Measurements from ENCODE around the gene H2BK1.

Gene H2BK1

DNA sequence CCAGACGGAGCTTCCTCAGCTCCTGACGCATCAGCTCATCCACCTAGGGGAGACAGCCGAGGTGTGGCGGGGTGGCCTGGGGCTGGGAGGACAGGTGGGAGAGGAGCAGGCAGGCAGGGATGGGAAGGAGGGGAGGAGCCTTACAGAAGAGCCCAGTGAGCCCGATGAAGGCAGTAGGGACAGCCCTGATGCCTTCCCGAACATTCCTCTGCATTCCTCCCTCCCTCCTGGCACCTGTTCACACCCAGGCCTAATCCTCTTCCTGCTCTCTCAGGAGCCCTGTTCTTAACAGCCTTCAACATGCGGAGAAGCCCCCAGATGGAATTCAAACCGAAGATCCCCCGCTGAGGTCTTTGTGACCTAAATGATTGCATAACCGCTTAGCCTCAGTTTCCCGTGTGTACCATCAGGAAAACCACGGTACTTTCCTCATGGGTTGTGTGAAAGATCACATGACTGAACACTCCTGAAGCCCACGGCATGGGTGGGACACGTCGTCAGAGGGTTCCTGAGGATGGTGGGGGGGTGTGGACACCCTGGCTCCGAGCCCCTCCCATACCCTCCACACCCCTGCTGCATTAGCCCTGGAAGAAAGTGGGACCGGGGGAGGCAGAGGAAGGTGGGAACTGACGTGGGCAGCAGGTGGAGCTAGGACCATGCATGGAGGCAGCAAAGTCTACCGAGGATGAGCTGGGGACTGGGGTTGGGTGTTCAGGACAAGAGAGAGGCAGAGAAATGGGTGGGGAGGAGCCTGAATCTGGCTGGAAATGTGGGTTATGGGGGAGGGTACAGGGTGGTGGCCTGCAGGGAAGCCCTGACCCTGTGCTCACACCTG, 14.5 kb downstream of the H2BK1 start:
- DNase-seq = no peak
- Mint-ChIP-seq H3K27ac (no peak overlapping the region), H3K4me3 (no peak overlapping the region), H3K36me3 (no peaks in the 10 kb centered on the region), H3K27me3 (peaks cover 30% of the 10 kb centered on the region), H3K4me1 (peaks cover 7% of the 10 kb centered on the region), H3K9me3 (no peaks in the 10 kb centered on the region)
- CTCF ChIA-PET = no interaction called here

DNA sequence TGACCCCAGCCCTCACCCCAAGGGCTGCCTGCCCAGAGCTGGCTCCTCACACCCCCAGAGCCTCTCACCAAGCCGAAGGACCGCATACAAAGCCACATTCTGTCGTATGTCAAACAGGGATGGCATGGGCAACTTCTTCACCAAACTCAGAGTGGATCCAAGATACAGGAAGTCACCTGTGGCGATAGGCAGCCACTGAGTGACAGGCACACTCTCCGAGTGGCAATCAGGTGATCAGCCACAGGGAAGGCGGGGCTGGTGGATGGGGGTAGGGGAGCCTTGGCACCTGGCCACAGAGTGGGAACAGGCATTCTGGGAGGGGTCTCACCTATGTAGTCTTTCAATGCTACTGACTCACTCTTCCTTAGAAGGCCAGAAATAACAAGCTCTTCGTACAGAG, 16.1 kb downstream of the H2BK1 start:
- CTCF ChIA-PET = no interaction called here
- H3K9me3 Mint-ChIP-seq = no peaks in the 10 kb centered on the region
- H3K4me3 Mint-ChIP-seq = no peak overlapping the region
- H3K27me3 Mint-ChIP-seq = peaks cover 31% of the 10 kb centered on the region
- H3K36me3 Mint-ChIP-seq = no peaks in the 10 kb centered on the region
- no peak overlapping the region for H3K27ac Mint-ChIP-seq
- peaks cover 7% of the 10 kb centered on the region for H3K4me1 Mint-ChIP-seq
- peak; percentile 41 for DNase-seq

GRCh38 chr7:151193203-151193978, 16.9 kb downstream of the H2BK1 start:
- no peaks in the 10 kb centered on the region for H3K9me3 Mint-ChIP-seq
- H3K4me3 Mint-ChIP-seq = no peak overlapping the region
- peaks cover 7% of the 10 kb centered on the region for H3K4me1 Mint-ChIP-seq
- peaks cover 31% of the 10 kb centered on the region for H3K27me3 Mint-ChIP-seq
- DNase-seq = no peak
- no peak overlapping the region for H3K27ac Mint-ChIP-seq
- no peaks in the 10 kb centered on the region for H3K36me3 Mint-ChIP-seq
- CTCF ChIA-PET = no interaction called here

GRCh38 chr7:151192002-151192539, 18.2 kb downstream of the H2BK1 start:
- H3K36me3 Mint-ChIP-seq = no peaks in the 10 kb centered on the region
- peaks cover 7% of the 10 kb centered on the region for H3K4me1 Mint-ChIP-seq
- peaks cover 35% of the 10 kb centered on the region for H3K27me3 Mint-ChIP-seq
- H3K4me3 Mint-ChIP-seq = no peak overlapping the region
- no peaks in the 10 kb centered on the region for H3K9me3 Mint-ChIP-seq
- H3K27ac Mint-ChIP-seq = no peak overlapping the region
- CTCF ChIA-PET = no interaction called here
- DNase-seq = no peak

DNA sequence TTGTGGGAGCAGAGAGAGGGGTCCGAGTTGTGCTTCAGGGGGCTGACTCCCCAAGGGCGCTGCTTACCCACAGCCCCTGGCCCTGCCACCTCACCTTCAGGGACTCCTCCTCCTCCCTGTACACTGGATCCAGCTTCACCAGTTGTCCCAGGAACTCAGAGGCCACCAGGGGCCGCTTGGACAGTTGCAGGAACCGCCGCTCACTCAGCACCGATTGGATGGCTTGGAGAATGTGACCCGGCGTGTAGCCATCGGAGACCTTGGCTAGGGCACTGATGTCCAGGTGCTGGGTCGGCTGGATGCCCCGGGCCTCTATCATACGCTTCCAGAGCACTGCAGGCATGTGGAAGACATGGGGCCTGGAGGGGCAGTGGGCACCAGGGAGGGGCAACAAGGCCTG, 18.7 kb downstream of the H2BK1 start:
- CTCF ChIA-PET = no interaction called here
- peaks cover 35% of the 10 kb centered on the region for H3K27me3 Mint-ChIP-seq
- no peaks in the 10 kb centered on the region for H3K36me3 Mint-ChIP-seq
- H3K4me1 Mint-ChIP-seq = peaks cover 7% of the 10 kb centered on the region
- H3K27ac Mint-ChIP-seq = no peak overlapping the region
- no peaks in the 10 kb centered on the region for H3K9me3 Mint-ChIP-seq
- no peak overlapping the region for H3K4me3 Mint-ChIP-seq
- DNase-seq = no peak

DNA sequence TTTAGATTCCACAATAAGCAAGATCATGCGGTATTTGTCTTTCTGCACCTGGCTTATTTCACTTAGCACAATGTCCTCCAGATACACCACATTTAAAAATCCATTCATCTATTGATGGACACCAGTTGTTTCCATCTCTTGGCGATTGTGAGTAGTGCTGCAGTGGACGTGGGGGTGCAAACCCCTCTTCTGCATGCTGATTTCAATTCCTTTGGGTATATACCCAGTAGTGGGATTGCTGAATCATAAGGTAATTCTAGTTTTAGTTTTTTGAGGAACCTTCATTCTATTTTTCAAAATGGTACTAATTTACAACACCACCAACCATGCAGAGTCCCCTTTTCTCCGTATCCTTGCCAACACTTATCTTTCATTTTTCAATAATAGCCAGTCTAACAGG, 21.2 kb downstream of the H2BK1 start:
- CTCF ChIA-PET = no interaction called here
- Mint-ChIP-seq H3K9me3 (no peaks in the 10 kb centered on the region), H3K4me3 (no peak overlapping the region), H3K27ac (no peak overlapping the region), H3K36me3 (no peaks in the 10 kb centered on the region), H3K27me3 (peaks cover 30% of the 10 kb centered on the region), H3K4me1 (peaks cover 3% of the 10 kb centered on the region)
- no peak for DNase-seq

DNA sequence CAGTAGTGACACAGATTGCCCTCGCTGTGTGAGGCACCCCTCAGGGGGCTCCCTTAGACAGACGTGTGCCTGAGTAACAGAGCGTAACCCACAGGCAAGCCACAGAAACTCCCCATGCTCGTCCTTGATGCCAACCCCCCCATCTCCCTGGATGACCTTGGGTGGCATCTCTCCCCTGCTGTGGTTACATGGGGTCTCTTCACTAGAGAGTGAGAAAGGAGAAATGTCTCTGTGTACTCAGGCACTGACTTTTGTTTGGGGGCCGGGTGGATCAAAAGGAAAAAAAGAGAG, 22.1 kb downstream of the H2BK1 start:
- Mint-ChIP-seq H3K9me3 (no peaks in the 10 kb centered on the region), H3K27ac (no peak overlapping the region), H3K27me3 (peaks cover 23% of the 10 kb centered on the region)

GRCh38 chr7:151187409-151188251, 22.7 kb downstream of the H2BK1 start:
- DNase-seq = no peak
- no peaks in the 10 kb centered on the region for H3K4me1 Mint-ChIP-seq
- CTCF ChIA-PET = no interaction called here
- no peak overlapping the region for H3K4me3 Mint-ChIP-seq
- H3K27me3 Mint-ChIP-seq = peaks cover 18% of the 10 kb centered on the region
- H3K36me3 Mint-ChIP-seq = no peaks in the 10 kb centered on the region
- H3K27ac Mint-ChIP-seq = no peak overlapping the region
- H3K9me3 Mint-ChIP-seq = no peaks in the 10 kb centered on the region

More for the DNA sequence above, 22.1 kb downstream of the H2BK1 start:
- H3K36me3 Mint-ChIP-seq = no peaks in the 10 kb centered on the region
- H3K4me3 Mint-ChIP-seq = no peak overlapping the region
- no peaks in the 10 kb centered on the region for H3K4me1 Mint-ChIP-seq
- no peak for DNase-seq
- CTCF ChIA-PET = no interaction called here

DNA sequence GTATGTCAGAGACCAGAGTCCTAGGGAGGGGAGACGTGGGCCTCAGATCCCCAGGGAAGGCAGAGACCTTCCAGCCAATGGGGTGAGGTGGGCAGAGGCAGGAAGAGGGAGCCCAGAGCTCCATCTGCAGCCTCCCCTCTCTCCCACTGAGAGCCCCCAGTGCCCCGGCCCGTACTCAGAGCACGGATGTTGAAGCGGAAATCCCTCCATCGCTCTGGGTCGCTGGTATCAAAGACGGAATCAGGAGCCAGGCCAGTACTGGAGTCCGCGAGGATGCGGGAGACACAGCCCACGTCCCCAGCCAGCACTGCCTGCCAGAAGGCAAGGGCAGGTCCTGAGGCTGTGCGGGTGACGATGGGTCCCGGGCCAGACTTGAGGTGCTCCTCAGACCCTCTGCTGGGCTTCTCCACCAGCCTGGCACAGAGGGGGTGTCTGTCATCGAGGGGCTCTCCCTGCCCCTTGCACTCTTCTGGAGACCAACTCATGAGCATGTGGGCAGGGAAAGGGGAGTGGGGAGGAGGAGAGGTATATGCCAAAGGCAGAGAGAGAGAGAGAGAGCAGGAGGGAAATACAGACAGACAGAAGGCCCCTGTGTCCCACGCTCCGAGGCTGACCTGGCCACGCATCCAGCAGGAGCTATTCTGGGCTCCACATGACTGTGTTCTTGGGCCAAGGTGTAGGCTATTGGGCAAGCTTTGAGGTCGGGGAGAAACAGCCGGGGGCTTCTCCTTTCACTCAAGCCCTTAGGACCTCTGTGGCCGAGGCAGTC, 23.5 kb downstream of the H2BK1 start, which contains the start of gene ASB10:
TSS of gene ASB10 (minus strand) at position 611 of the 769 bp plus-strand sequence. CDS start at position 491, 120 bp downstream.
- no peak within 1 kb of the TSS for H3K27ac Mint-ChIP-seq
- H3K9me3 Mint-ChIP-seq = no peaks in the 10 kb centered on the region
- H3K27me3 Mint-ChIP-seq = peaks cover 22% of the 10 kb centered on the region
- no peak for DNase-seq
- no peaks in the 10 kb centered on the region for H3K36me3 Mint-ChIP-seq
- CTCF ChIA-PET = no interaction called here
- no peak within 1 kb of the TSS for H3K4me3 Mint-ChIP-seq
- no peaks in the 10 kb centered on the region for H3K4me1 Mint-ChIP-seq

- CTCF ChIA-PET = no interaction called here
- Mint-ChIP-seq H3K27ac (no peak overlapping the region), H3K9me3 (no peaks in the 10 kb centered on the region), H3K4me3 (no peak overlapping the region), H3K4me1 (no peaks in the 10 kb centered on the region), H3K36me3 (no peaks in the 10 kb centered on the region), H3K27me3 (peaks cover 21% of the 10 kb centered on the region)
- DNase-seq = no peak
Measured at GRCh38 chr7:151185762-151186639, 24.3 kb downstream of the H2BK1 start.

DNA sequence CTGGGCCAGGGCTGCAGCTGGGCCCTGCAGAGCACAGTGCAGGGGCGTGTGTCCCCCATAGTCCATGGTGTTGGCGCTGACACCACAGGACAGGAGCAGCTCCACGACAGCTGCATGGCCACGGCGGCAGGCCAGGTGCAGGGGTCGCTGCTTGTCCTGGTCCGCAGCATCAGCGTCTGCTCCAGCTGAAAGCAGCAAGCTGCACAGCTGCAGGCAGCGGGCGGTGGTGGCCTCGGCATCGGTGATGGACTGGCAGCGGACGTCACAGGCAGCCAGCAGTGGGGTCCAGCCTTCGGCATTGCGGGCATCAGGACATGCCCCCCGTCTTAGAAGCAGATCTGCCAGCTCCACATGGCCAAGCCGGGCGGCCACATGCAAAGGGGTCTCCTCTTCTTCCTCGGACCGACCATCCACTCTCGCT, 29.3 kb downstream of the H2BK1 start:
- no peaks in the 10 kb centered on the region for H3K36me3 Mint-ChIP-seq
- peaks cover 36% of the 10 kb centered on the region for H3K27me3 Mint-ChIP-seq
- CTCF ChIA-PET = interaction anchor here (2.6 kb wide), 1 partner anchor 11 kb away, joined by 10 read pairs; no protein-coding TSS in a partner anchor
- H3K9me3 Mint-ChIP-seq = no peaks in the 10 kb centered on the region
- H3K27ac Mint-ChIP-seq = no peak overlapping the region
- no peaks in the 10 kb centered on the region for H3K4me1 Mint-ChIP-seq
- DNase-seq = peak; percentile 8
- no peak overlapping the region for H3K4me3 Mint-ChIP-seq

DNA sequence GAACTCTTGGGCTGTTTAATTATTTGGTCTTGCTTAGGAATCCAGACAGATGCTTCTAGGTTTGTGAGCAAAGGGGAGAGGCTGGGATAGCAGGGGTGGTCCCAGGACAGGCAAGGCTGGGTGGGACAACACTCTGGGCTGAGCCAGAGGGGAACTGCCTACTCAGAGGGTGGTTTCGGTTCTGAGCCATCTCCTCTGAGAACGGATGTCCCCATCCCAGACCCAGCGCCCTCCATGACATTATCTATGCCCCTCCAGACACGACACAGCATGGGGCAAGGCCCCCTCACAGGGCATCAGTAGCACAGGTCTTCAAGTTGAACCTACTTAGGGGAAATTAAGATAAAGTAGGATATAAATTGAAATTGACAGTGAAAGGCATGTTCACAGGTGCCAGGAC, 30.3 kb downstream of the H2BK1 start:
- Mint-ChIP-seq H3K36me3 (no peaks in the 10 kb centered on the region), H3K4me1 (no peaks in the 10 kb centered on the region), H3K27me3 (peaks cover 47% of the 10 kb centered on the region), H3K27ac (no peak overlapping the region), H3K4me3 (no peak overlapping the region), H3K9me3 (no peaks in the 10 kb centered on the region)
- CTCF ChIA-PET = interaction anchor here (1.6 kb wide), 1 partner anchor 10 kb away, joined by 9 read pairs; no protein-coding TSS in a partner anchor
- DNase-seq = no peak
